HCT116 (cell line): ENCODE data around the gene MSH3. TPM values are rescaled to one million over a fixed set of nuclear protein-coding genes. Genes with fewer than 3 reads are reported as not detected.

ENCODE experiments used
- ATAC-seq: fragments of 200-7000 bp; cut with Tn5 transposase; 2 replicates; pipeline ENCODE4 v1.9.1; 2020; ENCODE audit warnings: mild to moderate bottlenecking, moderate library complexity
- BruUV-seq: library from RNA; stranded (reverse); fragments of 400-500 nt; replicated peaks from 2 replicates; lab custom pipeline; 2021; lab: Mats Ljungman, UMichigan
- CTCF ChIA-PET: fragments of 300-600 bp; sonication (Branson Sonifier 250); formaldehyde crosslinking; loops from one replicate; lab custom pipeline; 2021; ENCODE audit warnings: antibody characterized with exemption; lab: Charles Lee
- POLR2A ChIA-PET: fragments of 300-600, 350-600 bp; sonication (Branson Sonifier 250); formaldehyde crosslinking; loops from one replicate; lab custom pipeline; 2021; ENCODE audit warnings: antibody characterized with exemption; lab: Charles Lee
- RAD21 ChIA-PET, 2 experiments: fragments of 300-600 bp; sonication (Branson Sonifier 250); formaldehyde crosslinking; loops; one replicate each; lab custom pipeline; 2023; ENCODE audit warnings: low total read pairs in 2 of 2; ENCODE audit not compliant: uncharacterized antibody in 2 of 2, unreplicated experiment in 2 of 2, low non-redundant PET in 1 of 2; lab: Charles Lee
- DNase-seq: peaks from one replicate; pipeline ENCODE4 v3.0.0-alpha.2; 2010; ENCODE audit warnings: low read depth, low spot score
- H2AFZ ChIP-seq: fragments of 200-600 bp; shearing (Covaris generic), sonication (generic); 2 replicates; pipeline ENCODE4 v1.6.1; 2017; ENCODE audit warnings: low read depth, mixed run types, mixed read lengths, antibody characterized with exemption, low read length; ENCODE audit not compliant: poor library complexity, severe bottlenecking
- H3K27ac ChIP-seq: 2 replicates; pipeline ENCODE4 v1.5.1; 2012; ENCODE audit warnings: low read depth, low read length
- H3K27me3 ChIP-seq: fragments of 200-600 bp; sonication (generic); 2 replicates; pipeline ENCODE4 v1.6.1; 2016; ENCODE audit warnings: mixed run types, low read length, mixed read lengths; ENCODE audit not compliant: insufficient read depth
- H3K36me3 ChIP-seq, 2 experiments: fragments of 200-500 bp in 1 of 2; fragments of 200-600 bp in 1 of 2; sonication (Bioruptor generic) in 1 of 2; sonication (generic) in 1 of 2; 2 replicates each; pipeline versions ENCODE4 v1.5.1 to v1.6.1; 2014 to 2016; ENCODE audit warnings: low read length in 2 of 2, inconsistent platforms in 1 of 2, mixed read lengths in 1 of 2, mixed run types in 1 of 2; ENCODE audit not compliant: insufficient read depth in 2 of 2, control insufficient read depth in 1 of 2
- H3K4me1 ChIP-seq, 2 experiments: fragments of 200-600 bp in 1 of 2; sonication (generic) in 1 of 2; 2 replicates each; pipeline versions ENCODE4 v1.5.1 to v1.6.1; 2012 to 2017; ENCODE audit warnings: low read length in 2 of 2, inconsistent platforms in 1 of 2, mild to moderate bottlenecking in 1 of 2, mixed read lengths in 1 of 2, mixed run types in 1 of 2, moderate library complexity in 1 of 2; ENCODE audit not compliant: insufficient read depth in 2 of 2, control insufficient read depth in 1 of 2
- H3K4me2 ChIP-seq: fragments of 200-600 bp; sonication (generic); 2 replicates; pipeline ENCODE4 v1.6.1; 2017; ENCODE audit warnings: mixed run types, low read length, mixed read lengths
- H3K4me3 ChIP-seq, 2 experiments: fragments of 200-600 bp in 1 of 2; sonication (generic) in 1 of 2; replicated peaks in 1 of 2; 2 replicates each; pipeline ENCODE4 v1.5.1; 2011 to 2016; ENCODE audit warnings: low read length in 2 of 2, control low read depth in 1 of 2, low read depth in 1 of 2, mild to moderate bottlenecking in 1 of 2, mixed read lengths in 1 of 2, mixed run types in 1 of 2
- H3K79me2 ChIP-seq: fragments of 200-600 bp; sonication (generic); 2 replicates; pipeline ENCODE4 v1.6.1; 2017; ENCODE audit warnings: mild to moderate bottlenecking, mixed run types, low read length, moderate library complexity, mixed read lengths; ENCODE audit not compliant: insufficient read depth
- H3K9ac ChIP-seq: fragments of 200-600 bp; sonication (generic); 2 replicates; pipeline ENCODE4 v1.6.1; 2016; ENCODE audit warnings: low read length, mixed read lengths
- H3K9me2 ChIP-seq: fragments of 200-600 bp; sonication (generic), shearing (Covaris generic); 2 replicates; pipeline ENCODE4 v1.6.1; 2017; ENCODE audit warnings: mixed run types, mild to moderate bottlenecking, moderate library complexity; ENCODE audit not compliant: insufficient read depth
- H3K9me3 ChIP-seq, 2 experiments: fragments of 200-500 bp in 1 of 2; fragments of 200-600 bp in 1 of 2; sonication (Bioruptor generic) in 1 of 2; sonication (generic) in 1 of 2; 2 replicates each; pipeline ENCODE4 v1.6.1; 2014 to 2017; ENCODE audit warnings: low read length in 2 of 2, mixed read lengths in 2 of 2, inconsistent platforms in 1 of 2, low read depth in 1 of 2, mild to moderate bottlenecking in 1 of 2, mixed run types in 1 of 2, moderate library complexity in 1 of 2; ENCODE audit not compliant: control insufficient read depth in 1 of 2, insufficient read depth in 1 of 2
- H4K20me1 ChIP-seq: fragments of 200-600 bp; sonication (generic), shearing (Covaris generic); 2 replicates; pipeline ENCODE4 v1.6.1; 2017; ENCODE audit warnings: mixed run types, mild to moderate bottlenecking, moderate library complexity; ENCODE audit not compliant: insufficient read depth
- ATF3 ChIP-seq: IDR thresholded peaks from 2 replicates; pipeline ENCODE4 v1.6.1; 2012
- CEBPB ChIP-seq: IDR thresholded peaks from 2 replicates; pipeline ENCODE4 v1.6.1; 2012; ENCODE audit warnings: low read depth
- EGR1 ChIP-seq: IDR thresholded peaks from 2 replicates; pipeline ENCODE4 v1.6.1; 2012; ENCODE audit warnings: low read depth
- MAX ChIP-seq: IDR thresholded peaks from 2 replicates; pipeline ENCODE4 v1.6.1; 2012
- RAD21 ChIP-seq: IDR thresholded peaks from 2 replicates; pipeline ENCODE4 v1.6.1; 2012; ENCODE audit warnings: low read depth, mild to moderate bottlenecking
- REST ChIP-seq: IDR thresholded peaks from 2 replicates; pipeline ENCODE4 v1.6.1; 2012; ENCODE audit warnings: low read depth
- SP1 ChIP-seq: IDR thresholded peaks from 2 replicates; pipeline ENCODE4 v1.6.1; 2012; ENCODE audit warnings: low read depth
- SRF ChIP-seq: IDR thresholded peaks from 2 replicates; pipeline ENCODE4 v1.6.1; 2012; ENCODE audit warnings: low read depth
- TCF7L2 ChIP-seq: IDR thresholded peaks from 2 replicates; pipeline ENCODE4 v1.7.0; 2011; ENCODE audit warnings: borderline replicate concordance, inconsistent platforms; ENCODE audit not compliant: insufficient read depth, insufficient read length; ENCODE audit errors: extremely low read depth
- ZNF274 ChIP-seq: fragments of 200-500 bp; sonication (Bioruptor generic); IDR thresholded peaks from 2 replicates; pipeline ENCODE4 v1.6.1; 2014; ENCODE audit warnings: mild to moderate bottlenecking, low read depth, low read length, inconsistent platforms
- intact Hi-C: fragments of 100-400 bp; cut with micrococcal nuclease; formaldehyde crosslinking; loops from 2 replicates; pipeline ENCODE4 v1.10.0; 2022
- total RNA-seq: library from RNA; stranded (reverse); gene quantifications from one replicate; pipeline ENCODE4 v1.2.1, GENCODE V29; 2021; ENCODE audit not compliant: unreplicated experiment

MSH3 gene
- total RNA-seq, 1 experiment from 2014 or later: 4.9 TPM

- Histone ChIP-seq H3K4me2 (no peak overlapping the region), H3K9me2 (no peaks in the 10 kb centered on the region), H3K79me2 (no peaks in the 10 kb centered on the region), H3K27ac (no peak overlapping the region), H4K20me1 (no peaks in the 10 kb centered on the region), H3K36me3 (peaks cover 0 to 7% of the 10 kb centered on the region in 2 experiments; a peak in 1 of 4 replicates), H3K27me3 (no peaks in the 10 kb centered on the region), H3K9me3 (no peaks in the 10 kb centered on the region), H2AFZ (no peak overlapping the region), H3K4me3 (no peak overlapping the region), H3K9ac (no peak overlapping the region), H3K4me1 (no peaks in the 10 kb centered on the region)
- ATAC-seq: no peak
- BruUV-seq: no TSS peak
- ChIA-PET CTCF (no interaction called here), RAD21 (no interaction called here), POLR2A (no interaction called here)
- DNase-seq: no peak
- TF ChIP-seq RAD21 (no peak), EGR1 (no peak), ZNF274 (no peak), CEBPB (no peak), SRF (no peak), REST (no peak), SP1 (no peak), ATF3 (no peak), MAX (no peak), TCF7L2 (no peak)
- intact Hi-C loops: no loop called here
Observed at GRCh38 chr5:80796846-80797245, 142.4 kb downstream of the MSH3 start.
